GM18951 (cell line): ENCODE data around the gene KIF22.
"Not testable (repeated sequence)": the region's sequence is repeated elsewhere in the genome, so short reads cannot be mapped to it uniquely, and the experiment has no call there.

Experiments
- POLR2A ChIP-seq: IDR thresholded peaks from 4 replicates; pipeline ENCODE4 v1.6.1; 2011; ENCODE audit warnings: mild to moderate bottlenecking; ENCODE audit not compliant: insufficient read length, insufficient read depth; ENCODE audit errors: extremely low read depth
- in situ Hi-C: fragments of 300-500 bp; cut with MboI; formaldehyde crosslinking; loops from one replicate; pipeline ENCODE4 v1.12.0; 2022; ENCODE audit warnings: low sequenced_read_pairs, mixed read lengths, inconsistent platforms; ENCODE audit not compliant: unreplicated experiment

KIF22 gene

DNA sequence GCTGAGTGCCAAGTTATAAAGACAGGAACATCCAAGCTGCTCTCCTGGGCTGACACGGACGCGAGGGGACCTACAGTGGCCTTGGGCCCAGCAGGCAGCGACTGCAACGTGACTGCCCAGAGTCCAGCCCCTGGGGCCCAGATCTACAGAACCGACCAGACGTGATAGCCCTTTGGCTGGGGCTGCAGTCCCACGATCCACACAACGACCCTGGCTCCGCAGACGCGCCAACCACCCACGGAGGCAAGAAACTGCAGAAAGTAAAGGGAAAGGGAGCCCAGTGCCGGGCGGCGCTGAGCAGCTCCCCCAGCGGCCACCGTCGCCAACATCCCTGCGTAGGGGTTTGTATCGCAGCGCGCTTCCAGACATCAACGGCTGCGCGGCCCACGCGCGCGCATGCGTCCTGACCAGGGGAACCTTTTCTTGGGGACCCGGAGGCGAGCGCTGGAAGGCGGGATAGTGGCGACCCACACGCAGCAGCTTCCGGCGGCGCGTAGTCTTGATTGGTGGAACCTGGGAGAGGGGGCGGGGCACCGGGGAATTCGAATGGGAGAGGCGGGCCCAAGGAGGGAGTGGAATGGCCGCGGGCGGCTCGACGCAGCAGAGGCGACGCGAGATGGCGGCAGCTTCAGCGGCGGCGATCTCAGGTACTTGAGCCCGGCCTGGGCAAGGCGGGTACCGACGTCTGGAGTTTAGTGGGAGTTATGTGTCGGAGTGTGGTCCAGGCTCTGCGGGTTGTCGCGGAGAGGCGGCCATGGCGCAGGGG lies at the start of gene KIF22:
KIF22 (plus strand) TSS at position 569 of the 766 bp plus-strand sequence; CDS start at position 578, 9 bp downstream.
- peak; percentile 87 for TF ChIP-seq POLR2A
- in situ Hi-C loops: no loop called here

DNA sequence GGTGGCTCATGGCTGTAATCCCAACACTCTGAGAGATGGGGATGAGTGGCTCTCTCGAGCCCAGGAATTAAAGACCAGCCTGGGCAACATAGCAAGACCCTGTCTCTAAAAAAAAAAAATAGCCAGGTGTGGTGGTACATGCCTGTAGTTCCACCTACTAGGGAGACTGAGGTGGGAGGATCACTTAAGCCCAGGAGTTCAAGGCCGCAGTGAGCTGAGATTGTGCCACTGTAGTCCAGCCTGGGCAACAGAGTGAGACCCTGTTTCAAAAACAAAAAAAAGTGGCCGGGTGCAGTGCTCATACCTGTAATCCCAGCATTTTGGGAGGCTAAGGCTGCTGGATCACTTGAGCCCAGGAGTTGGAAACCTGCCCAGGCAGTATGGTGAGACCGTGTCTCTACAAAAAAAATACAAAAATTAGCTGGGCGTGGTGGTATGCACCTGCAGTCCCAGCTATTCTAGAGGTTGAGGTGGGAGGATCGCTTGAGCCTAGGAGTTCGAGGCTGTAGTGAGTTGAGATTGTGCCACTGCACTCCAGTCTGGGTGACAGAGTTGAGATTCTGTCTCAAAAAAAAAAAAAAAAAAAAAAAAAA lies 47.8 kb upstream of the KIF22 start:
- in situ Hi-C loops: no loop called here

DNA sequence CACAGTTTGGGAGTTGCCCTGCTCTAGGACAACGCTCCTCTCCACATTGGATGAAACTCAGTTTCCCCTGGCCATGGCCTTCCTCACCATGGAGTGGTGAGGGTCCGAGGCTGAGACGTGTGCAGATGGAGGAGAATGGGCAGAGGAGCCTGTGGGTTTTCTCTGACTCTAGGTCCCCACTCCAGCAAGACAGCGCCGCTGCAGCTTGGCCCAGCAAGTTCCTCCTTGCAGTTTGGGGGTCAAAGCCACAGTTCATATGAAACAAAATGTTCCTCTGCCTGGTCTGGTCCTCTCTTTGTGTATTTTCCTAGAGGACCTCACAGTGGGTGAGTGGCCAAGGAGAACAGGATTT lies 47.1 kb upstream of the KIF22 start:
- in situ Hi-C loops: no loop called here
- TF ChIP-seq POLR2A: no peak

More for the DNA sequence above, 47.8 kb upstream of the KIF22 start:
- no peak for TF ChIP-seq POLR2A

DNA sequence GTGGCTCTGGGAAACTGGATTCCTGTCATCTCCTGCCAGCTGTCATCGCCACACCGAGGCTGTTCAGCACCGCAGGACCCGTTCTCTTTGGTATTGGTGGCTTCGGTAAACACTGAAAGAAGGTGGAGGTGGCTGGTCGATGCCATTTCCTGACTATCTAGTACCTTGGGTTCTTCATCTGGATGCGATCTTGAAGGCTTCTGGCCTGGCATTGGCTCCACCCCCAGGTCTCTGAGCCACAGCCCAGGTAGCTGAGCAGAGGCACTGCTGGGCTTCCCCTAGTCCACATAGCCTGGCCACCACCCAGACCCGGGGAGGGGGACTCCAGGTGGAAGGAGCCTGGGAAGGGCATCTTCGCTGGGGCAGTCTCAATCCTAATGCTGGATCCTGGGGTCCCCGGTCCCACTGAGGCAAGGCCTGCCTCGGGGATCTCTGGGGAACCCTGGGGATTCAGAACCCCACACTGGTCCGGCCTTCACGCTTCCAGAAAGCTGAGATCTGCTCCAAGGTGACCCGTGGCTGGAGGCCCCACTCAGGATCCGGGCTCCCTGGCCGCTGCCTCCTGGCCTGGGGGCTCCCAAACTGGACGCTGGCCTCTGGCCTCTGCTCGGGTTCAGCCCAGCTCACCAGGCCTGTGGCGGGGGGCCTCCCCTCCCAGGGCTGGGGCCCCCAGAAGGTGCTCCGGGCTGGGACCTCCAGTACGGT lies 46.6 kb upstream of the KIF22 start:
- no peak for TF ChIP-seq POLR2A
- in situ Hi-C loops: no loop called here

DNA sequence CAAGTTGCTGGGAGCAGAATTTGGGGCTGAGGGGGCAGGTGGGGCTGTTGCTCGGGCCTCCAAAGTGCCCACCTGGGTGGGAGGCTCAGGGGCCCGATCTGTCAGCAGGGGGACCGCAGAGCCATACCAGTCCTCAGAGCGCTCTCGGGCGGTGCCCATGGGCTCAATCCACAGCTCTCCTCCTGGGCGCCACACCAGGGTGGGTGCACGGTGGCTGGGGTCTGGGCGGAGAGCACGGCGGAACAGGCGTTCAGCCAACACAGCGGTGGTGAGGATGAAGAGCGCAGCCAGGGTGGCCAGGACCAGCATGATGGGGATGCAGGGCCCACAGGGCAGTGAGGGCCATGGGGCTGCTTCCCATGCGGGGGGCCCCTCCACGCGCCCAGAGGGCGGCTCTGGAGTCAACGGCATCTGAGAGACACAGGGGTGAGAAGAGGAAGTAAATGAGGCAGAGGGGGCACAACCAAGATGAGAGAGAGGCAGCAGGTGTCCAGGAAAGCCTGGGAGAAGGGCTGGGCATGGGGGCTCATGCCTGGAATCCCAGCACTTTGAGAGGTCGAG lies 45.9 kb upstream of the KIF22 start:
- in situ Hi-C loops: no loop called here
- no peak for TF ChIP-seq POLR2A

DNA sequence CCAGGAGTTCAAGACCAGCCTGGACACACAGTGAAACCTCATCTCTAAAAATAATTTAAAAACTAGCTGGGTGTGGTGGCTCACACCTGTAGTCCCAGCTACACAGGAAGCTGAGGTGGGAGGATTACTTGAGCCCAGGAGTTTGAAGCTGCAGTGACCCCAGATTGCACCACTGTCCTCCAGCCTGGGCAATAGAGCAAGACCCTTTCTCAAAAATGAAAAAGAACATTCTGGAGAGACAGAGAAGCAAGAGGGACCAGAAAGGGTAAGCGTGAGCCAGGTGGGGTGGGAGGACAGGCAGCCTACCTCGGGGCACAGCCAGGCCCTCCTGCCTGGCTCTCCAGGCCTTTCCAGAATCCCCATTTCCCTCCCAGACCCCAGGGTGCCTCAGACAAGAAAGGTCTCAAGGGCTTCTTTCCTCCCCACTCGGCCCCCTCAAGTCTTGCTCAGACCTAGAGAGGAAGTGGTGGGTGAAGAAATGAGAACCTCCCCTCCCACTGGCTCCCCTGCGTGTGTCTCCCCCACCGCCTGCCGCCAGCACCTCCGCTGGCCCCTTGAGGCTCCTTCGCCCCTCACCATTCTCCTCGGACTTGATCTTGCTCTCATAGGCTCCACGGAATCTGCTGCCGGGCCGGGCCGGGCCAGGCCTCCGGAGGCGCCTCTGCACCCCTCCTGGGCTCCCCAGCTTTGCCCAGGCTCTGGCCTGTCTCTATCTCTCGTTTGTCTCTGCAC lies 45.3 kb upstream of the KIF22 start:
- no peak for TF ChIP-seq POLR2A
- in situ Hi-C loops: no loop called here

DNA sequence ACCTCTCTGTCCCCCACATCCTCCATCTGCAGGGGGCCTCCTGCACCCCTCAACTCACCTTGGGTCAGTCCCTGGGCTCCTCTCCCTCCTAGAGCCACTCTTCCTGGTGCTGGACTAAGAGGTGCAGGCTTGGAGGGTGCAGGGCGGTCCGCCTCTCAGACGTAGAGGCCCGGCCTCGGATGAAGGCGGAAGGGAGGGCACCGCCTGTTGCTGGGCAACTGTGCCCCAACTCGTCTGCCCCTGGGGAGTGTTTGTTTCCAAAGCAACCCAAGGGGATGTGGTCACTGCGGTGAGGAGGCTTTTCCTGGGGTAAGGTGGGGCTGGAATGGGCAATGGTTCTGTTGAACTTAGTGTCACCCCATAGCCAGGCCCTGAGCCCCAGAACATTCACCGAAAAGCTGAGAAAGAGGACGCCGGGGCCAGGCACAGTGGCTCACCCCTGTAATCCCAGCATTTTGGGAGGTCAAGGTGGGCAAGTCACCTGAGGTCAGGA lies 44.7 kb upstream of the KIF22 start, which contains the start of gene C16orf54:
C16orf54 (minus strand) TSS at position 138 of the 493 bp plus-strand sequence. CDS start 1,039 bp downstream, outside the sequence.
- in situ Hi-C loops: no loop called here
- peak; percentile 59 for TF ChIP-seq POLR2A

DNA sequence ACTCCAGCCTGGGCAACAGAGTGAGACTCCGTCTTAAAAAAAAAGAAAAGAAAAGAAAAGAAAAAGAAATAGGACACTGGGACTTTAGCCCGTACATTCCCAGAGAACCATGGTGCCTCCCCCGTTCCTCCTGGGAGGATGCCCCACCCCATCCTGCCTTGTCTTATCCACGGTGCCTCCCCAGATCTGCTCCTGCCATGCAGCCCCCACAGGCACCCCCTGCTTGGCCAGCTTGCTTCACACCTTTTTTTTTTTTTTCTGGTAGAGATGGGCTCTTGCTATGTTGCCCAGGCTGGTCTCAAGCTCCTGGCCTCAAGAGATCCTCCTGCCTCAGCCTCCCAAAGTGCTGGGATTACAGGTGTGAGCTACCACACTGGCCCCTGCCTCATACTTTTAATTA lies 44.0 kb upstream of the KIF22 start:
- in situ Hi-C loops: not testable (repeated sequence)

DNA sequence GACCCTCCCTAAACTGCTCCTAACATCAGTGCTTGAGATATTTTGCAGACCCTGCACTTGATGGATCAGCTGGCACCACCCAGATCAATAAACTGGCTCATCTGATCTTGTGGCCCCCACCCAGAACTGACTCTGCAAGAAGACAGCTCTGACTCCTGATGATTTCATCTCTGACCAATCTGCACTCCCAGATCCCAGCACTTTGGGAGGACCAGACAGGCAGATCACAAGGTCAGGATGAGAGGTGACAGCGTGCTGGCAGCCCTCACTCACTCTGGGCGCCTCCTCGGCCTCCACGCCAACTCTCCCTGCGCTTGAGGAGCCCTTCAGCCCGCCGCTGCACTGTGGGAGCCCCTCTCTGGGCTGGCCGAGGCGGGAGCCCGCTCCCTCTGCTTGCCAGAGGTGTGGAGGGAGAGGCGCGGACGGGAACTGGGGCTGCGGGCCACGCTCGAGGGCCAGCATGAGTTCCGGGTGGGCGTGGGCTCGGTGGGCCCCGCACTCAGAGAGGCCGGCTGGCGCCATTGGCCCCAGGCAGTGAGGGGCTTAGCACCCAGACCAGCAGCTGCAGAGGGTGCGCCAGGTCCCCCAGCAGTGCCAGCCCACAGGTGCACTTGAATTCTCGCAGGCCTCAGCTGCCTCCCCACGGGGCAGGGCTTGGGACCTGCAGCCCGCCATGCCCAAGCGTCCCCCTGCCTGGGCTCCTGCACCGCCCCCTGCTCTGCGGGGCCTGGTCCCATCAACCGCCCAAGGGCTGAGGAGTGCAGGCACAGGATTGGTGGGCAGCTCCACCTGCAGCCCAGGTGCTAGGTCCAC lies 42.4 kb upstream of the KIF22 start:
- in situ Hi-C loops: no loop called here
- no peak for TF ChIP-seq POLR2A

DNA sequence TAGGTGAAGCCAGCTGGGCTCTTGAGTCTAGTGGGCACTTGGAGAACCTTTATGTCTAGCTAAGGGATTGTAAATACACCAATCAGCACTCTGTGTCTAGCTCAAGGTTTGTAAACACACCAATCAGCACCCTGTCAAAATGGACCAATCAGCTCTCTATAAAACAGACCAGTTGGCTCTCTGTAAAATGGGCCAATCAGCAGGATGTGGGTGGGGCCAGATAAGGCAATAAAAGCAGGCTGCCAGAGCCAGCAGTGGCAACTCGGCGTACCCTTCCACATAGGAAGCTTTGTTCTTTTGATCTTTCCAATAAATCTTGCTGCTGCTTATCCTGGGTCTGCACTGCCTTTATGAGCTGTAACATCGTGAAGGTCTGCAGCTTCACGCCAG lies 41.8 kb upstream of the KIF22 start:
- in situ Hi-C loops: not testable (repeated sequence)

DNA sequence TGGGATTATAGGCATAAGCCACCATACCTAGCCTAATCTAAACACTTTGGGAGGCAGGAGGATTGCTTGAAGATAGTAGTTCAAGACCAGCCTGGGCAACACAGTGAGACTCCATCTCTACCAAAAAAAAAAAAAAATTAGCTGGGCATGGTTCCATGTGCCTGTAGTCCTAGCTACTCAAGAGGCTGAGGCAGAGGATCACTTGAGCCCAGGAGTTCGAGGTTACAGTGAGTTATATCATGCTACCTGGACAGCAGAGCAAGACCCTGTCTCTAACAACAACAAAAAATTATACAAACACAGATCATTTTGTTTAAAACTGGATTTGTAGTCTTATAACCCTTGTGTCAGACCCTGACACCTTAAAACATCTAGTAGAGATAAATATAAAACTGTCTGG lies 37.0 kb upstream of the KIF22 start:
- in situ Hi-C loops: no loop called here
- TF ChIP-seq POLR2A: no peak

DNA sequence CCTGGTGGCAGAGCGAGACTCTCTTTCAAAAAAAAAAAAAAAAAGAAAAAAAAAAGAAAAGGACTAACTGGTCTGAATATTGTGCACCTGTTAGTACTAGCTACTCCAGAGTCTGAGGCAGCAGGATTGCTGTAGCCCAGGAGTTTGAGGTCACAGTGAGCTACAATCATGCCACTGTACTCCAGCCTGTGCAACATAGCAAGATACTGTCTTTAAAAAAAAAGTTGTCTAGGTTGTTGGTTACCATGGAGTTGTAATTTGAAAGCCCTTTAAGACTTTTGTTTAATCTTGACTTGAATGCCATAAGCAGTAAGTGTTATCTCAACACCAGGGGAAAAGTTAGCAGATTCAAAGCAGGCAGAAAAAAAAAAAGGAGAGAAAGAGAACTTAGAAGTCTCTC lies 33.9 kb upstream of the KIF22 start:
- in situ Hi-C loops: no loop called here

DNA sequence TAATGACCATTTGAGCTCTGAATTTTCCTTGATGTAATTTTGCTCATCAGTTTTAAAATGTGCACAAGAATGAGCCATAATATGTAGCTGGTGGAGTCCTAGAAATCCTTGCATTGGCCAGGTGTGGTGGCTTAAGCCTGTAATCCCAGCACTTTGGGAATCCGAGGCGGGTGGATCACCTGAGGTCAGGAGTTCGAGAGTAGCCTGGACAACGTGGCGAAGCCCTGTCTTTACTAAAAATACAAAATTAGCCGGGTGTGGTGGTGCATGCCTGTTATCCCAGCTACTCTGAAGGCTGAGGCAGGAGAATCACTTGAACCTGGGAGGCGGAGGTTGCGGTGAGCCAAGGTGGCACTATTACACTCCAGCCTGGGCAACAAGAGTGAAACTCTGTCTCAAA lies 33.5 kb upstream of the KIF22 start:
- in situ Hi-C loops: not testable (repeated sequence)

More for the DNA sequence above, 33.9 kb upstream of the KIF22 start:
- TF ChIP-seq POLR2A: no peak
